HCT116 (cell line): ENCODE results near the gene SPTLC3. TPM values are rescaled to one million over a fixed set of nuclear protein-coding genes. Genes with fewer than 3 reads are reported as not detected.

Experiments used
- ATAC-seq: fragments of 200-7000 bp; cut with Tn5 transposase; 2 replicates; pipeline ENCODE4 v1.9.1; 2020; ENCODE audit warnings: mild to moderate bottlenecking, moderate library complexity
- BruUV-seq: library from RNA; stranded (reverse); fragments of 400-500 nt; replicated peaks from 2 replicates; lab custom pipeline; 2021; lab: Mats Ljungman, UMichigan
- CTCF ChIA-PET: fragments of 300-600 bp; sonication (Branson Sonifier 250); formaldehyde crosslinking; loops from one replicate; lab custom pipeline; 2021; ENCODE audit warnings: antibody characterized with exemption; lab: Charles Lee
- POLR2A ChIA-PET: fragments of 300-600, 350-600 bp; sonication (Branson Sonifier 250); formaldehyde crosslinking; loops from one replicate; lab custom pipeline; 2021; ENCODE audit warnings: antibody characterized with exemption; lab: Charles Lee
- RAD21 ChIA-PET, 2 experiments: fragments of 300-600 bp; sonication (Branson Sonifier 250); formaldehyde crosslinking; loops; one replicate each; lab custom pipeline; 2023; ENCODE audit warnings: low total read pairs in 2 of 2; ENCODE audit not compliant: uncharacterized antibody in 2 of 2, unreplicated experiment in 2 of 2, low non-redundant PET in 1 of 2; lab: Charles Lee
- DNase-seq: peaks from one replicate; pipeline ENCODE4 v3.0.0-alpha.2; 2010; ENCODE audit warnings: low read depth, low spot score
- H2AFZ ChIP-seq: fragments of 200-600 bp; shearing (Covaris generic), sonication (generic); 2 replicates; pipeline ENCODE4 v1.6.1; 2017; ENCODE audit warnings: low read depth, mixed run types, mixed read lengths, antibody characterized with exemption, low read length; ENCODE audit not compliant: poor library complexity, severe bottlenecking
- H3K27ac ChIP-seq: 2 replicates; pipeline ENCODE4 v1.5.1; 2012; ENCODE audit warnings: low read depth, low read length
- H3K27me3 ChIP-seq: fragments of 200-600 bp; sonication (generic); 2 replicates; pipeline ENCODE4 v1.6.1; 2016; ENCODE audit warnings: mixed run types, low read length, mixed read lengths; ENCODE audit not compliant: insufficient read depth
- H3K36me3 ChIP-seq, 2 experiments: fragments of 200-500 bp in 1 of 2; fragments of 200-600 bp in 1 of 2; sonication (Bioruptor generic) in 1 of 2; sonication (generic) in 1 of 2; 2 replicates each; pipeline versions ENCODE4 v1.5.1 to v1.6.1; 2014 to 2016; ENCODE audit warnings: low read length in 2 of 2, inconsistent platforms in 1 of 2, mixed read lengths in 1 of 2, mixed run types in 1 of 2; ENCODE audit not compliant: insufficient read depth in 2 of 2, control insufficient read depth in 1 of 2
- H3K4me1 ChIP-seq, 2 experiments: fragments of 200-600 bp in 1 of 2; sonication (generic) in 1 of 2; 2 replicates each; pipeline versions ENCODE4 v1.5.1 to v1.6.1; 2012 to 2017; ENCODE audit warnings: low read length in 2 of 2, inconsistent platforms in 1 of 2, mild to moderate bottlenecking in 1 of 2, mixed read lengths in 1 of 2, mixed run types in 1 of 2, moderate library complexity in 1 of 2; ENCODE audit not compliant: insufficient read depth in 2 of 2, control insufficient read depth in 1 of 2
- H3K4me2 ChIP-seq: fragments of 200-600 bp; sonication (generic); 2 replicates; pipeline ENCODE4 v1.6.1; 2017; ENCODE audit warnings: mixed run types, low read length, mixed read lengths
- H3K4me3 ChIP-seq, 2 experiments: fragments of 200-600 bp in 1 of 2; sonication (generic) in 1 of 2; replicated peaks in 1 of 2; 2 replicates each; pipeline ENCODE4 v1.5.1; 2011 to 2016; ENCODE audit warnings: low read length in 2 of 2, control low read depth in 1 of 2, low read depth in 1 of 2, mild to moderate bottlenecking in 1 of 2, mixed read lengths in 1 of 2, mixed run types in 1 of 2
- H3K79me2 ChIP-seq: fragments of 200-600 bp; sonication (generic); 2 replicates; pipeline ENCODE4 v1.6.1; 2017; ENCODE audit warnings: mild to moderate bottlenecking, mixed run types, low read length, moderate library complexity, mixed read lengths; ENCODE audit not compliant: insufficient read depth
- H3K9ac ChIP-seq: fragments of 200-600 bp; sonication (generic); 2 replicates; pipeline ENCODE4 v1.6.1; 2016; ENCODE audit warnings: low read length, mixed read lengths
- H3K9me2 ChIP-seq: fragments of 200-600 bp; sonication (generic), shearing (Covaris generic); 2 replicates; pipeline ENCODE4 v1.6.1; 2017; ENCODE audit warnings: mixed run types, mild to moderate bottlenecking, moderate library complexity; ENCODE audit not compliant: insufficient read depth
- H3K9me3 ChIP-seq, 2 experiments: fragments of 200-500 bp in 1 of 2; fragments of 200-600 bp in 1 of 2; sonication (Bioruptor generic) in 1 of 2; sonication (generic) in 1 of 2; 2 replicates each; pipeline ENCODE4 v1.6.1; 2014 to 2017; ENCODE audit warnings: low read length in 2 of 2, mixed read lengths in 2 of 2, inconsistent platforms in 1 of 2, low read depth in 1 of 2, mild to moderate bottlenecking in 1 of 2, mixed run types in 1 of 2, moderate library complexity in 1 of 2; ENCODE audit not compliant: control insufficient read depth in 1 of 2, insufficient read depth in 1 of 2
- H4K20me1 ChIP-seq: fragments of 200-600 bp; sonication (generic), shearing (Covaris generic); 2 replicates; pipeline ENCODE4 v1.6.1; 2017; ENCODE audit warnings: mixed run types, mild to moderate bottlenecking, moderate library complexity; ENCODE audit not compliant: insufficient read depth
- ATF3 ChIP-seq: IDR thresholded peaks from 2 replicates; pipeline ENCODE4 v1.6.1; 2012
- ELF1 ChIP-seq: IDR thresholded peaks from 2 replicates; pipeline ENCODE4 v1.6.1; 2012; ENCODE audit warnings: low read depth, borderline replicate concordance
- JUND ChIP-seq: IDR thresholded peaks from 2 replicates; pipeline ENCODE4 v1.6.1; 2012
- MAX ChIP-seq: IDR thresholded peaks from 2 replicates; pipeline ENCODE4 v1.6.1; 2012
- POLR2AphosphoS5 ChIP-seq: IDR thresholded peaks from 2 replicates; pipeline ENCODE4 v1.6.1; 2011; ENCODE audit warnings: mild to moderate bottlenecking, low read depth, low read length, moderate library complexity
- RAD21 ChIP-seq: IDR thresholded peaks from 2 replicates; pipeline ENCODE4 v1.6.1; 2012; ENCODE audit warnings: low read depth, mild to moderate bottlenecking
- REST ChIP-seq: IDR thresholded peaks from 2 replicates; pipeline ENCODE4 v1.6.1; 2012; ENCODE audit warnings: low read depth
- SP1 ChIP-seq: IDR thresholded peaks from 2 replicates; pipeline ENCODE4 v1.6.1; 2012; ENCODE audit warnings: low read depth
- YY1 ChIP-seq: IDR thresholded peaks from 2 replicates; pipeline ENCODE4 v1.6.1; 2011; ENCODE audit warnings: low read length, low read depth, moderate library complexity, mild to moderate bottlenecking; ENCODE audit not compliant: insufficient replicate concordance; ENCODE audit errors: extremely low read depth
- ZBTB33 ChIP-seq: IDR thresholded peaks from 2 replicates; pipeline ENCODE4 v1.6.1; 2011; ENCODE audit warnings: mild to moderate bottlenecking, low read length, moderate library complexity; ENCODE audit not compliant: insufficient replicate concordance; ENCODE audit errors: extremely low read depth
- intact Hi-C: fragments of 100-400 bp; cut with micrococcal nuclease; formaldehyde crosslinking; loops from 2 replicates; pipeline ENCODE4 v1.10.0; 2022
- total RNA-seq: library from RNA; stranded (reverse); gene quantifications from one replicate; pipeline ENCODE4 v1.2.1, GENCODE V29; 2021; ENCODE audit not compliant: unreplicated experiment

The SPTLC3 gene
- total RNA-seq, 1 experiment from 2014 or later = not detected

- H3K4me1 ChIP-seq = no peaks in the 10 kb centered on the region
- H2AFZ ChIP-seq = no peak overlapping the region
- no peak overlapping the region for H3K4me2 ChIP-seq
- no peak overlapping the region for H3K9ac ChIP-seq
- no peak overlapping the region for H3K4me3 ChIP-seq
- no peaks in the 10 kb centered on the region for H4K20me1 ChIP-seq
- H3K9me3 ChIP-seq = no peaks in the 10 kb centered on the region
- H3K27me3 ChIP-seq = no peaks in the 10 kb centered on the region
- CTCF ChIA-PET = no interaction called here
- no peak overlapping the region for H3K27ac ChIP-seq
- TF ChIP-seq MAX = no peak
- TF ChIP-seq RAD21 = no peak
- TF ChIP-seq ZBTB33 = no peak
- no peak for TF ChIP-seq POLR2AphosphoS5
- no peak for TF ChIP-seq YY1
- no peak for TF ChIP-seq SP1
- no peak for TF ChIP-seq ATF3
- no peak for TF ChIP-seq REST
- TF ChIP-seq JUND = no peak
- TF ChIP-seq ELF1 = no peak
- BruUV-seq = no TSS peak
- DNase-seq (no peak), ATAC-seq (no peak)
- H3K36me3 ChIP-seq = no peaks in the 10 kb centered on the region
- intact Hi-C loops = no loop called here
- POLR2A ChIA-PET = no interaction called here
- H3K9me2 ChIP-seq = no peaks in the 10 kb centered on the region
- RAD21 ChIA-PET = no interaction called here
- no peaks in the 10 kb centered on the region for H3K79me2 ChIP-seq
Measured at GRCh38 chr20:12999201-12999600, 9.6 kb upstream of the SPTLC3 start.
